Measurements from ENCODE around the gene NNT. TPM values are rescaled to one million over a fixed set of nuclear protein-coding genes. Genes with fewer than 3 reads are reported as not detected.
A peak's percentile ranks its signal among the peaks of the same experiment; 100 is the strongest.

Gene NNT
- total RNA-seq, 2 experiments from 2014 or later = 55.4 to 77.5 TPM

DNA sequence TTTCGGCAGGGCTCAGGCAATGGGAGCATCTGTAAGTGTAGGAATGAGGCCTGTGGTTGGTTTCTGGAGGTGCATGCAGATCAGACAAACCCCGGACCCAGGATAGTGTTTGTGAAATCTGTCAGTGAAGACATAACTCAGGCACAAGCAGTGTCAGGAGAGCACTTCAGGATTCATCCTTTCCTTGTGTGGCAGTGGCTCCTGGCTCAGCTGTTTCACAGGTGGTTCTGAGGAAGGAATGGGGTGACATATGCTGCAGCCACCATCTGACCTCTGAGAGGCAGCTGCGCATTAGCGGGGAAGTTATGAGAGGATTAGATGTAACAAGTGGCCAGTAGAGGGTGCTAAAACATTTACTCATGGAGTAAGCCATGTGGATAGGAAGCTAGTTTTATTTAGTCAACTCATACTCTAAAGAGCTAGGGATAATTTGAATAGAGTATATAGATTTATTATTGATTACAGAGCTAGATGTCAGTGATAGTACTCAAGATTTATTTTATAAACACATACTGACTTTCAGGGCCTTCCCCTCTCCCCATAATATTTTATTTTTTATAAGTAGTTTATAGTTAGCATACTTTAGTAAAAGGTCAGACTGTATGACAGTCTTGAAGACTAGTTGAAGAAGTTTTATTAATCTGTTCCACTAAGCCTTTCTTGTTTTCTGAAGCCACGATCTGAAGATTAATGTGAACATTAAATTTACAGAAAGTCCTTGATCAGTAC is 28.4 kb downstream of the NNT start:
- Mint-ChIP-seq H3K4me3 (no peak overlapping the region), H3K9me3 (ENCODE audit: low read depth) (no peaks in the 10 kb centered on the region), H3K36me3 (ENCODE audit: low read depth) (peaks cover 58% of the 10 kb centered on the region), H3K27me3 (no peaks in the 10 kb centered on the region), H3K27ac (no peak overlapping the region), H3K4me1 (peaks cover 4% of the 10 kb centered on the region)
- POLR2A ChIA-PET = interaction anchor here (0.6 to 1.4 kb wide), 3 partner anchors 28 to 55 kb away, joined by 3 read pairs; partner anchors contain the start of gene NNT
- ATAC-seq = peak; percentile 95
- intact Hi-C loops (cut with DNase I, micrococcal nuclease) = no loop called here
- CTCF ChIA-PET = interaction anchor here (0.5 to 3.7 kb wide), 36 partner anchors 9 to 1143 kb away, joined by 3 to 26 read pairs (median 4); partner anchors contain the start of gene NNT
- peak; percentile 45 for DNase-seq

DNA sequence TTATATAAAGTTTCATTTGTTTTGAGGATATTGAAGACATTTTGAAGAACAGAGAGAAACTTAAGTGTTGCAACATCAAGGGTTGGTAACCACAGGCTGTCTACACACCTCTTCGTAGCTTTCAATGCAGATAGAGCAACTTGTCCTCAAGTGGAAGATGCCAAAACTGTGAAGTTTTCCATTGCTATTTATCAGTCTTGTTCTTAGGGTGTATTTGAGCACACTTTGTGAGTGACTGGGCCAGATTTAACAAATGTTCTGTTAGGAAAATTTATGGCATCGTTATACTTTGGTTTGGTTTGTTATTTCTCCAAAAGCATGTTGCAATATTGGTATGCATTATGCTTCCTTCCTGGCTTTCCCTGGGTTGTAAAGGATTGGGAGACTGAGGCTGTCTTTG is 31.6 kb downstream of the NNT start:
- intact Hi-C loops (cut with DNase I, micrococcal nuclease) = no loop called here
- H3K27me3 Mint-ChIP-seq = no peaks in the 10 kb centered on the region
- no peaks in the 10 kb centered on the region for H3K9me3 Mint-ChIP-seq (ENCODE audit: low read depth)
- H3K4me1 Mint-ChIP-seq = peaks cover 9% of the 10 kb centered on the region
- H3K36me3 Mint-ChIP-seq (ENCODE audit: low read depth) = peaks cover 49% of the 10 kb centered on the region
- ATAC-seq (no peak), DNase-seq (no peak)
- CTCF ChIA-PET = interaction anchor here (0.5 to 1.1 kb wide), 2 partner anchors 10 to 12 kb away, joined by 3 read pairs; no protein-coding TSS in a partner anchor
- no peak overlapping the region for H3K27ac Mint-ChIP-seq
- POLR2A ChIA-PET = no interaction called here
- no peak overlapping the region for H3K4me3 Mint-ChIP-seq

DNA sequence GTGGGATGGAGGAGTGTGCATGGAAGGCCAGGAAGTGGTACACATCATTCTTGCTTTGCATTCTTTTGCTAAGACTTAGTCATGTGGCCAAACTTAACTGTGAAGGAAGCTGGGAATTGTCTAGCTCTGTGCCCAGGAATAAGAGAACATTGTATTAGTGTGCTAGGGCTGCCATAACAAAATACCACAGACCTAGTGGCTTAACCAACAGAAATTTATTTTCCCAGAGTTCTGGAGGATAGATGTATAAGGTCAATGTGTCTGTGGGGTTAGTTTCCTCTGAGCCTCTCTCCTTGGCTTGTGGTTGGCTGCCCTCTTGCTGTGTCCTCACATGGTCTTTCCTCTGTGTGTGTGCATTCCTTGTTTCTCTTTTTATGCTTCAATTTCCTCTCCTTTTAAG is 32.4 kb downstream of the NNT start:
- Mint-ChIP-seq H3K36me3 (ENCODE audit: low read depth) (peaks cover 50% of the 10 kb centered on the region), H3K4me3 (no peak overlapping the region), H3K4me1 (peaks cover 9% of the 10 kb centered on the region), H3K27me3 (no peaks in the 10 kb centered on the region), H3K9me3 (ENCODE audit: low read depth) (no peaks in the 10 kb centered on the region), H3K27ac (no peak overlapping the region)
- intact Hi-C loops (cut with DNase I, micrococcal nuclease) = no loop called here
- no peak for DNase-seq
- ATAC-seq = no peak
- CTCF ChIA-PET = interaction anchor here (0.5 to 1.1 kb wide), 2 partner anchors 9 to 11 kb away, joined by 3 read pairs; no protein-coding TSS in a partner anchor
- POLR2A ChIA-PET = no interaction called here

DNA sequence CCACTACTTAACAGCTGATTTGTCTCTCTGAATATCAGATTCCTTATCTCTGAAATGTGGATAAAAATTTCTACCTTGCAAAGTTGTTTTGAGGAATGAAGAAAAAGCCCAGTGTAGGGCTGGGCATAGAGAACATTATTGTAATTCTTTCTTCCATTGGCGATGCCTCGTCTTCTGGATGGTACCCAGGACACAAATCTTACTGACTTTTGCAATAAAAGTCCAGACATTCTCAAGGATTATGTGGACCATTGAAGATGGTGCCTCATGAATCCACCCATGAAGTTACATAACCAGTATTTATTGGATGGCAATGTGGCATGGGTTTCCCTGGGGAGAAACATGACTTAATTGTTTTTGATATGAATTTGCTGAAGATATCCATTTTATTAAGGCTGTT is 33.1 kb downstream of the NNT start:
- Mint-ChIP-seq H3K4me3 (no peak overlapping the region), H3K27ac (no peak overlapping the region), H3K36me3 (ENCODE audit: low read depth) (peaks cover 47% of the 10 kb centered on the region), H3K9me3 (ENCODE audit: low read depth) (no peaks in the 10 kb centered on the region), H3K27me3 (no peaks in the 10 kb centered on the region), H3K4me1 (peaks cover 9% of the 10 kb centered on the region)
- intact Hi-C loops (cut with DNase I, micrococcal nuclease) = no loop called here
- ChIA-PET CTCF (no interaction called here), POLR2A (no interaction called here)
- ATAC-seq (no peak), DNase-seq (no peak)

DNA sequence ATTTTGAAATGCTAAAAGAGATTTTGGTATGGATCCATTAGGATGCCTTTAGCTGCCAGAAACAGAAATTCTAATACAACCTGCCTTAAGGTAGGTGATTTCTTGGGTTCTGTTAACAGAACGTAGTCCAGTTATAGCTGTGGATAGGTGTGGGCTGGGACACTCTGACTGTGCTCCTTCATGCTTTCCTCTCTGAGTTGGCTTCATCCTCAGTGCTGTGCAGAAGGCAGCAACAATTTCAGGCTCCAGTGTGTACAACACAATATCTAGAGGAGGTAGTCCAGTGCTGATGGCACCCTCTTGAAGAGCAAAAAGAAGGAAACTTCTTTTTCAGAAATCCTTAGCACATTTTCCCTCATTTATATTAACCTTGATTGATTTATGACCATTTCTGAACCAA is 34.4 kb downstream of the NNT start:
- ChIA-PET CTCF (interaction anchor here (0.9 to 1.2 kb wide), 2 partner anchors 23 to 26 kb away, joined by 3 to 5 read pairs; no protein-coding TSS in a partner anchor), POLR2A (interaction anchor here (0.5 kb wide), 1 partner anchor 53 kb away, joined by 3 read pairs; no protein-coding TSS in a partner anchor)
- no peak overlapping the region for H3K4me3 Mint-ChIP-seq
- ATAC-seq (no peak), DNase-seq (no peak)
- H3K27me3 Mint-ChIP-seq = no peaks in the 10 kb centered on the region
- intact Hi-C loops (cut with DNase I, micrococcal nuclease) = no loop called here
- H3K4me1 Mint-ChIP-seq = peaks cover 7% of the 10 kb centered on the region
- no peak overlapping the region for H3K27ac Mint-ChIP-seq
- no peaks in the 10 kb centered on the region for H3K9me3 Mint-ChIP-seq (ENCODE audit: low read depth)
- peaks cover 40% of the 10 kb centered on the region for H3K36me3 Mint-ChIP-seq (ENCODE audit: low read depth)

DNA sequence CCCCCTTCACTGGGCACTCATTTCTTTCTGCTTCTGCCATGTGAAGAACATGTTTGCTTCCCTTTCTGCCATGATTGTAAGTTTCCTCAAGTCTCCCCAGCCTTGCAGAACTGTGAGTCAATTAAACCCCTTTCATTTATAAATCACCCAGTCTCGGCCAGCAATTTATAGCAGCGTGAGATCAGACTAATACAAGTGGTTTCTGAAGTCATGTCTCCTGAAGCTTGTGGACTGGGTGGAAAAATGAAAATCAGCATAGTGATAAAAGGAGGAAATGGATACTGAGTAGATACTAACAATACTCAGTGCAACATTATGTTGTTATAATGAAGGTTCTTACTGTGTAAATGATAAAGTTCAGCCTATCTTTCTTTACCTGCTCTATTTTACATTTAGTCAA is 35.1 kb downstream of the NNT start:
- ChIA-PET CTCF (no interaction called here), POLR2A (no interaction called here)
- Mint-ChIP-seq H3K27ac (no peak overlapping the region), H3K4me1 (peaks cover 7% of the 10 kb centered on the region), H3K27me3 (no peaks in the 10 kb centered on the region), H3K36me3 (ENCODE audit: low read depth) (peaks cover 38% of the 10 kb centered on the region), H3K9me3 (ENCODE audit: low read depth) (no peaks in the 10 kb centered on the region), H3K4me3 (no peak overlapping the region)
- DNase-seq (no peak), ATAC-seq (no peak)
- intact Hi-C loops (cut with DNase I, micrococcal nuclease) = no loop called here

DNA sequence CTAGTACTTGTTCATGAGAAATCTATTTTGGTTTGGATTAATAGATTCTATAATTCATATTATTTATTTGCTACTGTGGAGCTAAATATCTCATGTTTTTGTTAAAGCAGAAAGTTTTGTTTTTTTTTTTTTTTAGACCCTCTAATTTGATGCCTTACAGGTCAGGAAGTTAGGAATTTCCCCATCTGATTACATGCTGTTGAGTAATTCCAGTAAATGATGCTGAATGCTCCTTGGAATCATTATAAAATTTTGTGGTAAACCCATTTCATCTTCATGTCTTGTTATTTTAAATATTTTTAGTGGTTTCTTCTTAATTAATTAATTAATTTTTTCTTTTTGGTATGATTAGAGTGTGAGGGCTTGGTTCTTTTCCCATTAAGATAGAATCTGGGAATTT is 35.6 kb downstream of the NNT start:
- Mint-ChIP-seq H3K27ac (no peak overlapping the region), H3K36me3 (ENCODE audit: low read depth) (peaks cover 34% of the 10 kb centered on the region), H3K4me3 (no peak overlapping the region), H3K9me3 (ENCODE audit: low read depth) (no peaks in the 10 kb centered on the region), H3K4me1 (peaks cover 6% of the 10 kb centered on the region), H3K27me3 (no peaks in the 10 kb centered on the region)
- intact Hi-C loops (cut with DNase I, micrococcal nuclease) = no loop called here
- no peak for DNase-seq
- no peak for ATAC-seq
- ChIA-PET CTCF (interaction anchor here (3.2 kb wide), 1 partner anchor 8 kb away, joined by 16 read pairs; no protein-coding TSS in a partner anchor), POLR2A (no interaction called here)

DNA sequence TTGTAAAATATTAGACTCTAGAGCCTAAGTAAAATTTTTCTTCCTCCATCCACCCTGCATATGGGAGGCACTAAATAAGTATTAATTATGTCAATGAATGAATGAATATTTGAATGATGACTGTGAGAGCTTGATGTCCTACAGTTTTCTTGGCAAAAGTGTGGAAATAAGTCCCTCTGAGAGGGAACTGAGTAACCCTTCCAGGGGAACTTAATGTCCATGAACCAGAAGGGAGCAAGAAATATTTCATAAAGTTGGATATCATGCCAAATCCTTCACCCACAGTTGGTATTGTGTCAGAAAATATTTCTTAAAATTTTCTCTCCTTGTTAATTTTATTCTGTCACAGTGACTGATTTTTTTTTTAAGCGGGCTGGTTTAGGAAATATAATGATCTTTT is 36.6 kb downstream of the NNT start:
- no peak for ATAC-seq
- H3K9me3 Mint-ChIP-seq (ENCODE audit: low read depth) = no peaks in the 10 kb centered on the region
- H3K4me3 Mint-ChIP-seq = no peak overlapping the region
- ChIA-PET POLR2A (no interaction called here), CTCF (interaction anchor here (3.2 kb wide), 1 partner anchor 9 kb away, joined by 16 read pairs; no protein-coding TSS in a partner anchor)
- H3K27ac Mint-ChIP-seq = no peak overlapping the region
- peaks cover 6% of the 10 kb centered on the region for H3K4me1 Mint-ChIP-seq
- peaks cover 30% of the 10 kb centered on the region for H3K36me3 Mint-ChIP-seq (ENCODE audit: low read depth)
- H3K27me3 Mint-ChIP-seq = no peaks in the 10 kb centered on the region
- DNase-seq = no peak
- intact Hi-C loops (cut with DNase I, micrococcal nuclease) = no loop called here

DNA sequence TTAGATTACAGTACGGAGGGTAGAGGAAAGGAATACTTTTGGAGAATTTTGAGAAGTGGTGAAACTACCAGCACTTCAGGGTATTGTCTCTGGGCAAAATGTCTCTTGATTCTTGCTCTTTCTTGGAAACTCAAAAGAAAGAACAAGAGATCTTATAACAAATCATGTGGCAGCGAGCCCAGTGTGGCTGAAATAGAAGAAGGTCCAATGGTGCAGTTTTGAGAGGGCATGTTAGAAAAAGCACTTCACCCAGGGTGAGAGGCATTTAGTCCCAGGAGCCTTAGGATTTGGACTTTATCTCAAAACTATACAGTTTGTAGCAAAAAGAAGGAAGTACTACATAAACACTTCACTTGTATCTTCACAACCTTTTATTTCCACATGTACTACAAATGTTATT is 39.4 kb downstream of the NNT start:
- DNase-seq (no peak), ATAC-seq (no peak)
- H3K27ac Mint-ChIP-seq = no peak overlapping the region
- H3K36me3 Mint-ChIP-seq (ENCODE audit: low read depth) = peaks cover 22% of the 10 kb centered on the region
- H3K27me3 Mint-ChIP-seq = no peaks in the 10 kb centered on the region
- no peaks in the 10 kb centered on the region for H3K9me3 Mint-ChIP-seq (ENCODE audit: low read depth)
- intact Hi-C loops (cut with DNase I, micrococcal nuclease) = no loop called here
- POLR2A ChIA-PET = no interaction called here
- no peak overlapping the region for H3K4me3 Mint-ChIP-seq
- CTCF ChIA-PET = interaction anchor here (1.3 kb wide), 1 partner anchor 11 kb away, joined by 7 read pairs; no protein-coding TSS in a partner anchor
- H3K4me1 Mint-ChIP-seq = peaks cover 6% of the 10 kb centered on the region

DNA sequence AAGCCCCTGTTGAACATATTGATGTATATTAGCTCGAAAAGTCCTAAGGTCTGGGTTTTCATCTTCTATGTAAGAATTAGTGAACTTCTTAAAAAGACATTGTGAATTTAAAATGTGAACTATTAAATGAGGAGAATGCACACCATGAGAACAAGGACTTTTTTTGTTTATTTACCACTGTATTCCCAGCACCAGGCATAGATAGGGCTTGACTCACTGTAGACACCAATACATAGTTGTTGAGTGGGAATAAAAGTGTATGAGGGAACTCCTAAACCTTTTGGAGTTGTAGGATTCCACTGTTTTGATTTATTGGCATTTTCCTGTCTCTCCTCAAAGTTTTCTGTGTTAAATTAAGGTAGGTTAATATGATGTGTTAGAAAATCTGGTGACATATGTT is 40.3 kb downstream of the NNT start:
- intact Hi-C loops (cut with DNase I, micrococcal nuclease) = no loop called here
- H3K9me3 Mint-ChIP-seq (ENCODE audit: low read depth) = no peaks in the 10 kb centered on the region
- DNase-seq (no peak), ATAC-seq (no peak)
- no peak overlapping the region for H3K4me3 Mint-ChIP-seq
- peaks cover 20% of the 10 kb centered on the region for H3K36me3 Mint-ChIP-seq (ENCODE audit: low read depth)
- no peaks in the 10 kb centered on the region for H3K27me3 Mint-ChIP-seq
- H3K4me1 Mint-ChIP-seq = peaks cover 2% of the 10 kb centered on the region
- no peak overlapping the region for H3K27ac Mint-ChIP-seq
- CTCF ChIA-PET = interaction anchor here (1.3 kb wide), 2 partner anchors 8 to 12 kb away, joined by 3 to 7 read pairs; no protein-coding TSS in a partner anchor
- POLR2A ChIA-PET = no interaction called here

DNA sequence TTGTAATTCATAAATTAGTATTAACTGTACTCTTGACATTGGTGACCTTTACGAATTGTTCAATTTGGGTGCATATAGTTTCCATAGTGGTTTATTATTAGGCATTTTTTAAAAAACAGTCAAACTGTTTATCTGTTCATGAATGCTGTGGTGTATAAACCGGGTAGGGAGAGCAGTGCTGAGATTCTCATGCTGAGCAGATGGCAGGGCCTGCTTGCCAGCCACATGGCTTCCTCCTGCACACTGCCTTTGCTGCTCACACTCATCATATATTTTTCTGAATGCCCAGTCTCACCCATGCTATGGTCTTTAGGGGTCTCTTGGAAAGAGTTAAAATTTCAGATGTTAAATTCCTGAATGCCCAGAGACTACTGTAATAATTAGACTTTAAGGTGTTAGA is 40.8 kb downstream of the NNT start:
- H3K4me1 Mint-ChIP-seq = no peaks in the 10 kb centered on the region
- peaks cover 23% of the 10 kb centered on the region for H3K36me3 Mint-ChIP-seq (ENCODE audit: low read depth)
- intact Hi-C loops (cut with DNase I, micrococcal nuclease) = no loop called here
- no peak for ATAC-seq
- H3K4me3 Mint-ChIP-seq = no peak overlapping the region
- POLR2A ChIA-PET = interaction anchor here (0.6 kb wide), 1 partner anchor 15 kb away, joined by 3 read pairs; no protein-coding TSS in a partner anchor
- H3K9me3 Mint-ChIP-seq (ENCODE audit: low read depth) = no peaks in the 10 kb centered on the region
- CTCF ChIA-PET = interaction anchor here (1.3 to 1.6 kb wide), 2 partner anchors 9 to 12 kb away, joined by 3 to 5 read pairs; no protein-coding TSS in a partner anchor
- no peaks in the 10 kb centered on the region for H3K27me3 Mint-ChIP-seq
- no peak for DNase-seq
- no peak overlapping the region for H3K27ac Mint-ChIP-seq

DNA sequence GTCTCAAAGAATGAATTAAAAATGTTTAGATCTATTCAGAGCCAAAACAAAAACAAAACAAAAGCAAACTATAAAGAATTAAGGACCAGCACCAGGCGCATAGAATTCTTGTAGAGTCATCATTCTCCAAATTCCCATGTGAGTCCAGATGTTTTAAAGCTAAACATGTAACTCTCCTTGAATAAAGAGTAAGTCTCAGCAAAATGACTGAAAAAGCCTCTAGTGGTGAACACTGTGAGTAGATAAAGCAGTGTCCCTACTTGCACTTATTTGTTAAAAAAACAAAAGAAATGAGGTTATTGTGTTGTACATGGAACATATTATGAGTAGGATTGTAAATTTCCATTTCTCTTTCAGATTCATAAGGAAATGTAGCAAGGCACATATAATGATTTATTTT is 44.0 kb downstream of the NNT start:
- H3K27me3 Mint-ChIP-seq = no peaks in the 10 kb centered on the region
- peaks cover 35% of the 10 kb centered on the region for H3K36me3 Mint-ChIP-seq (ENCODE audit: low read depth)
- no peak for ATAC-seq
- CTCF ChIA-PET = no interaction called here
- intact Hi-C loops (cut with DNase I, micrococcal nuclease) = no loop called here
- no peak for DNase-seq
- H3K27ac Mint-ChIP-seq = no peak overlapping the region
- no peaks in the 10 kb centered on the region for H3K4me1 Mint-ChIP-seq
- H3K9me3 Mint-ChIP-seq (ENCODE audit: low read depth) = no peaks in the 10 kb centered on the region
- H3K4me3 Mint-ChIP-seq = no peak overlapping the region
- POLR2A ChIA-PET = no interaction called here

Measured in activated CD4-positive, alpha-beta T cell treated with anti-CD3 and anti-CD28 coated beads for 36 hours (primary cell).